HCT116 (cell line): ENCODE results near the gene IGFBP2. TPM values are rescaled to one million over a fixed set of nuclear protein-coding genes. Genes with fewer than 3 reads are reported as not detected.

Experiments used
- ATAC-seq: fragments of 200-7000 bp; cut with Tn5 transposase; 2 replicates; pipeline ENCODE4 v1.9.1; 2020; ENCODE audit warnings: mild to moderate bottlenecking, moderate library complexity
- BruUV-seq: library from RNA; stranded (reverse); fragments of 400-500 nt; replicated peaks from 2 replicates; lab custom pipeline; 2021; lab: Mats Ljungman, UMichigan
- CTCF ChIA-PET: fragments of 300-600 bp; sonication (Branson Sonifier 250); formaldehyde crosslinking; loops from one replicate; lab custom pipeline; 2021; ENCODE audit warnings: antibody characterized with exemption; lab: Charles Lee
- POLR2A ChIA-PET: fragments of 300-600, 350-600 bp; sonication (Branson Sonifier 250); formaldehyde crosslinking; loops from one replicate; lab custom pipeline; 2021; ENCODE audit warnings: antibody characterized with exemption; lab: Charles Lee
- RAD21 ChIA-PET, 2 experiments: fragments of 300-600 bp; sonication (Branson Sonifier 250); formaldehyde crosslinking; loops; one replicate each; lab custom pipeline; 2023; ENCODE audit warnings: low total read pairs in 2 of 2; ENCODE audit not compliant: uncharacterized antibody in 2 of 2, unreplicated experiment in 2 of 2, low non-redundant PET in 1 of 2; lab: Charles Lee
- DNase-seq: peaks from one replicate; pipeline ENCODE4 v3.0.0-alpha.2; 2010; ENCODE audit warnings: low read depth, low spot score
- H2AFZ ChIP-seq: fragments of 200-600 bp; shearing (Covaris generic), sonication (generic); 2 replicates; pipeline ENCODE4 v1.6.1; 2017; ENCODE audit warnings: low read depth, mixed run types, mixed read lengths, antibody characterized with exemption, low read length; ENCODE audit not compliant: poor library complexity, severe bottlenecking
- H3K27ac ChIP-seq: 2 replicates; pipeline ENCODE4 v1.5.1; 2012; ENCODE audit warnings: low read depth, low read length
- H3K27me3 ChIP-seq: fragments of 200-600 bp; sonication (generic); 2 replicates; pipeline ENCODE4 v1.6.1; 2016; ENCODE audit warnings: mixed run types, low read length, mixed read lengths; ENCODE audit not compliant: insufficient read depth
- H3K36me3 ChIP-seq, 2 experiments: fragments of 200-500 bp in 1 of 2; fragments of 200-600 bp in 1 of 2; sonication (Bioruptor generic) in 1 of 2; sonication (generic) in 1 of 2; 2 replicates each; pipeline versions ENCODE4 v1.5.1 to v1.6.1; 2014 to 2016; ENCODE audit warnings: low read length in 2 of 2, inconsistent platforms in 1 of 2, mixed read lengths in 1 of 2, mixed run types in 1 of 2; ENCODE audit not compliant: insufficient read depth in 2 of 2, control insufficient read depth in 1 of 2
- H3K4me1 ChIP-seq, 2 experiments: fragments of 200-600 bp in 1 of 2; sonication (generic) in 1 of 2; 2 replicates each; pipeline versions ENCODE4 v1.5.1 to v1.6.1; 2012 to 2017; ENCODE audit warnings: low read length in 2 of 2, inconsistent platforms in 1 of 2, mild to moderate bottlenecking in 1 of 2, mixed read lengths in 1 of 2, mixed run types in 1 of 2, moderate library complexity in 1 of 2; ENCODE audit not compliant: insufficient read depth in 2 of 2, control insufficient read depth in 1 of 2
- H3K4me2 ChIP-seq: fragments of 200-600 bp; sonication (generic); 2 replicates; pipeline ENCODE4 v1.6.1; 2017; ENCODE audit warnings: mixed run types, low read length, mixed read lengths
- H3K4me3 ChIP-seq, 2 experiments: fragments of 200-600 bp in 1 of 2; sonication (generic) in 1 of 2; replicated peaks in 1 of 2; 2 replicates each; pipeline ENCODE4 v1.5.1; 2011 to 2016; ENCODE audit warnings: low read length in 2 of 2, control low read depth in 1 of 2, low read depth in 1 of 2, mild to moderate bottlenecking in 1 of 2, mixed read lengths in 1 of 2, mixed run types in 1 of 2
- H3K79me2 ChIP-seq: fragments of 200-600 bp; sonication (generic); 2 replicates; pipeline ENCODE4 v1.6.1; 2017; ENCODE audit warnings: mild to moderate bottlenecking, mixed run types, low read length, moderate library complexity, mixed read lengths; ENCODE audit not compliant: insufficient read depth
- H3K9ac ChIP-seq: fragments of 200-600 bp; sonication (generic); 2 replicates; pipeline ENCODE4 v1.6.1; 2016; ENCODE audit warnings: low read length, mixed read lengths
- H3K9me2 ChIP-seq: fragments of 200-600 bp; sonication (generic), shearing (Covaris generic); 2 replicates; pipeline ENCODE4 v1.6.1; 2017; ENCODE audit warnings: mixed run types, mild to moderate bottlenecking, moderate library complexity; ENCODE audit not compliant: insufficient read depth
- H3K9me3 ChIP-seq, 2 experiments: fragments of 200-500 bp in 1 of 2; fragments of 200-600 bp in 1 of 2; sonication (Bioruptor generic) in 1 of 2; sonication (generic) in 1 of 2; 2 replicates each; pipeline ENCODE4 v1.6.1; 2014 to 2017; ENCODE audit warnings: low read length in 2 of 2, mixed read lengths in 2 of 2, inconsistent platforms in 1 of 2, low read depth in 1 of 2, mild to moderate bottlenecking in 1 of 2, mixed run types in 1 of 2, moderate library complexity in 1 of 2; ENCODE audit not compliant: control insufficient read depth in 1 of 2, insufficient read depth in 1 of 2
- H4K20me1 ChIP-seq: fragments of 200-600 bp; sonication (generic), shearing (Covaris generic); 2 replicates; pipeline ENCODE4 v1.6.1; 2017; ENCODE audit warnings: mixed run types, mild to moderate bottlenecking, moderate library complexity; ENCODE audit not compliant: insufficient read depth
- CEBPB ChIP-seq: IDR thresholded peaks from 2 replicates; pipeline ENCODE4 v1.6.1; 2012; ENCODE audit warnings: low read depth
- CTCF ChIP-seq, 3 experiments: fragments of 200-600 bp in 1 of 3; sonication (generic) in 1 of 3; IDR thresholded peaks in 2 of 3; conservative IDR thresholded peaks in 1 of 3; 2 replicates each; pipeline ENCODE4 v1.5.1; 2012 to 2017; ENCODE audit warnings: low read depth in 2 of 3, low read length in 2 of 3, antibody characterized with exemption in 1 of 3, borderline replicate concordance in 1 of 3, control low read depth in 1 of 3, mild to moderate bottlenecking in 1 of 3, mixed read lengths in 1 of 3, mixed run types in 1 of 3, moderate library complexity in 1 of 3; ENCODE audit not compliant: insufficient read depth in 1 of 3
- ELF1 ChIP-seq: IDR thresholded peaks from 2 replicates; pipeline ENCODE4 v1.6.1; 2012; ENCODE audit warnings: low read depth, borderline replicate concordance
- EZH2 ChIP-seq: fragments of 200-600 bp; sonication (generic); IDR thresholded peaks from 2 replicates; pipeline ENCODE4 v1.6.1; 2017; ENCODE audit warnings: antibody characterized with exemption, mixed run types
- FOSL1 ChIP-seq: IDR thresholded peaks from 2 replicates; pipeline ENCODE4 v1.6.1; 2012; ENCODE audit warnings: low read depth
- POLR2A ChIP-seq: IDR thresholded peaks from 2 replicates; pipeline ENCODE4 v1.7.0; 2011; ENCODE audit warnings: borderline replicate concordance; ENCODE audit not compliant: insufficient read depth, insufficient read length; ENCODE audit errors: extremely low read depth
- RAD21 ChIP-seq: IDR thresholded peaks from 2 replicates; pipeline ENCODE4 v1.6.1; 2012; ENCODE audit warnings: low read depth, mild to moderate bottlenecking
- REST ChIP-seq: IDR thresholded peaks from 2 replicates; pipeline ENCODE4 v1.6.1; 2012; ENCODE audit warnings: low read depth
- SIN3A ChIP-seq: IDR thresholded peaks from 2 replicates; pipeline ENCODE4 v1.6.1; 2012; ENCODE audit warnings: low read depth
- SP1 ChIP-seq: IDR thresholded peaks from 2 replicates; pipeline ENCODE4 v1.6.1; 2012; ENCODE audit warnings: low read depth
- SRF ChIP-seq: IDR thresholded peaks from 2 replicates; pipeline ENCODE4 v1.6.1; 2012; ENCODE audit warnings: low read depth
- ZBTB33 ChIP-seq: IDR thresholded peaks from 2 replicates; pipeline ENCODE4 v1.6.1; 2011; ENCODE audit warnings: mild to moderate bottlenecking, low read length, moderate library complexity; ENCODE audit not compliant: insufficient replicate concordance; ENCODE audit errors: extremely low read depth
- ZFX ChIP-seq: fragments of 450-650 bp; IDR thresholded peaks from 2 replicates; pipeline ENCODE4 v1.6.1; 2017
- intact Hi-C: fragments of 100-400 bp; cut with micrococcal nuclease; formaldehyde crosslinking; loops from 2 replicates; pipeline ENCODE4 v1.10.0; 2022
- total RNA-seq: library from RNA; stranded (reverse); gene quantifications from one replicate; pipeline ENCODE4 v1.2.1, GENCODE V29; 2021; ENCODE audit not compliant: unreplicated experiment

Gene IGFBP2
- total RNA-seq, 1 experiment from 2014 or later = 143 TPM

GRCh38 chr2:216657980-216658379, 24.8 kb downstream of the IGFBP2 start:
- Histone ChIP-seq H3K9me3 (no peaks in the 10 kb centered on the region), H3K4me1 (no peaks in the 10 kb centered on the region), H3K4me2 (no peak overlapping the region), H3K79me2 (peaks cover 5% of the 10 kb centered on the region; the same call in 1 of the 2 replicates), H3K9me2 (no peaks in the 10 kb centered on the region), H3K27ac (no peak overlapping the region), H2AFZ (no peak overlapping the region), H4K20me1 (no peaks in the 10 kb centered on the region), H3K9ac (no peak overlapping the region), H3K36me3 (peaks cover 0 to 6% of the 10 kb centered on the region in 2 experiments; a peak in 1 of 4 replicates), H3K4me3 (no peak overlapping the region), H3K27me3 (no peaks in the 10 kb centered on the region)
- RAD21 ChIA-PET = no interaction called here
- BruUV-seq = no TSS peak
- CTCF ChIA-PET = interaction anchor here (0.8 kb wide), 1 partner anchor 143 kb away, joined by 3 read pairs; no protein-coding TSS in a partner anchor
- no peak for ATAC-seq
- intact Hi-C loops = no loop called here
- TF ChIP-seq ZBTB33 = no peak
- TF ChIP-seq ELF1 = no peak
- no peak for TF ChIP-seq ZFX
- TF ChIP-seq SP1 = no peak
- TF ChIP-seq FOSL1 = no peak
- TF ChIP-seq CEBPB = no peak
- no peak for TF ChIP-seq POLR2A
- no peak for TF ChIP-seq CTCF (IDR thresholded peaks at IDR 0.05 in 2 of 3, conservative IDR thresholded peaks at IDR 0.05 in 1 of 3; ENCODE audit: borderline replicate concordance in 1 of 3, insufficient read depth in 1 of 3, low read depth in 2 of 3, low read length in 2 of 3)
- no peak for TF ChIP-seq RAD21
- no peak for TF ChIP-seq EZH2
- no peak for TF ChIP-seq SRF
- no peak for TF ChIP-seq SIN3A
- no peak for TF ChIP-seq REST
- POLR2A ChIA-PET = no interaction called here
- no peak for DNase-seq
